ENCODE results near the gene WFDC9.
"Not testable (repeated sequence)": the region's sequence is repeated elsewhere in the genome, so short reads cannot be mapped to it uniquely, and the experiment has no call there.

Gene WFDC9

GRCh38 chr20:45631184-45631583 lies at the start of gene WFDC9:
TSS of gene WFDC9 (minus strand) at chr20:45631284. CDS start at chr20:45610181, 21,103 bp downstream.
- DNase-seq, result no peak

DNA sequence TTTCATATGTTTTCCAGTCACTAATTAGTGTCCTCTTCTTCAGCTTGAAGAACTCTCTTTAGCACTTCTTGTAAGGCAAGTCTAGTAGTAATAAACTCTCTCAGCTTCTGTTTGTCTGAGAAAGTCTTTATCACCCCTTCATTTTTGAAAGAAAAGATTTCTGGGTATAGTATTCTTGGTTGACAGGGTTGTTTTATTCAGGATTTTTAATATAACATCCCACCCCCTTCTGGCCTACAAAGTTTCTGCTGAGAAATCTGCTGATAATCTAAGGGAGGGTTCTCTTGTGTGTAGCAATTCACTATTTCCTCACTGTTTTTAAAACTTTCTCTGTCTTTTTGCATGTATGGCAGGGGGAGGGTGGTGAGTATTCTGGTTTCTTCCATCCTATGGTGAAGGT lies 48.6 kb upstream of the WFDC9 start:
- DNase-seq, result no peak

DNA sequence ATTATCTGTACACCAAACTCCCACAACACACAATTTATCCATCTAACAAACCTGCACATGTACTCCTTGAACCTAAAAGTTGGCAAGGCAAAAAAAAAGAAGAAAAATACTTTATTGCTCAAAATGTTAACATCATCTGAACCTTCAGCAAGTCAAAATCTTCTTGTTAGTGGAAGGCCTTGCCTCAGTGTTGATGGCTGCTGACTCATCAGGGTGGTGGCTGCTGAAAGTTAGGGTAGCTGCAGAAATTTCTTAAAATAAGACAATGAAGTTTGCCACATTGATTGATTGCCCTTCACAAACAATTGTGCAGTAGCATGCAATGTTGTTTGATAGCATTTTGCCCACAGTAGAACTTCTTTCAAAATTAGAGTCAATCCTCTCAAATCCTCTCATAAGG lies 41.7 kb upstream of the WFDC9 start:
- no peak for DNase-seq

DNA sequence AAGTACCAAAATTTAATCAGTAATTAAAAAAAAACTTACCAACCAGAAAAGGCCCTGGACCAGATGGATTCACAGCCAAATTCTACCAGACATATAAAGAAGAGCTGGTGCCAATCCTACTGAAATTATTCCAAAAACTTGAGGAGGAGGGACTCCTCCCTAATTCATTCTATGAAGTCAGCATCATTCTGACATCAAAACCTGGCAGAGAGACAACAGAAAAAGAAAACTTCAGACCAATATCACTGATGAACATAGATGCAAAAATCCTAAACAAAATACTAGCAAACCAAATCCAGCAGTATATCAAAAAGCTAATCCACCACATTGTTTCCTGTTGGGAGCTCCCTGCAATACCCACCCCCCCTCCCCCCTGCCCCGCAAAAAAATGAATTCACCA lies 39.1 kb upstream of the WFDC9 start, which contains the start of gene WFDC11:
Gene WFDC11, minus strand, starts transcription at position 101 of the 400 bp plus-strand sequence. CDS start 19,639 bp downstream, outside the sequence.
- no peak for DNase-seq

DNA sequence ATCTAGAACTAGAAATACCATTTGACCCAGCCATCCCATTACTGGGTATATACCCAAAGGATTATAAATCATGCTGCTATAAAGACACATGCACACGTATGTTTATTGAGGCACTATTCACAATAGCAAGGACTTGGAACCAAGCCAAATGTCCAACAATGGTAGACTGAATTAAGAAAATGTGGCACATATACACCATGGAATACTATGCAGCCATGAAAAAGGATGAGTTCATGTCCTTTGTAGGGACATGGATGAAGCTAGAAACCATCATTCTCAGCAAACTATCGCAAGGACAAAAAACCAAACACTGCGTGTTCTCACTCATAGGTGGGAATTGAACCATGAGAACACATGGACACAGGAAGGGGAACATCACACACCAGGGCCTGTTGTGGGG lies 26.0 kb upstream of the WFDC9 start:
- DNase-seq, result not testable (repeated sequence)

GRCh38 chr20:45651726-45652125 lies 20.6 kb upstream of the WFDC9 start:
- DNase-seq, result not testable (repeated sequence)

- DNase-seq, result no peak
Observed at GRCh38 chr20:45649312-45649863, 18.3 kb upstream of the WFDC9 start.

- no peak for DNase-seq
Observed at GRCh38 chr20:45647441-45648050, 16.5 kb upstream of the WFDC9 start.

DNA sequence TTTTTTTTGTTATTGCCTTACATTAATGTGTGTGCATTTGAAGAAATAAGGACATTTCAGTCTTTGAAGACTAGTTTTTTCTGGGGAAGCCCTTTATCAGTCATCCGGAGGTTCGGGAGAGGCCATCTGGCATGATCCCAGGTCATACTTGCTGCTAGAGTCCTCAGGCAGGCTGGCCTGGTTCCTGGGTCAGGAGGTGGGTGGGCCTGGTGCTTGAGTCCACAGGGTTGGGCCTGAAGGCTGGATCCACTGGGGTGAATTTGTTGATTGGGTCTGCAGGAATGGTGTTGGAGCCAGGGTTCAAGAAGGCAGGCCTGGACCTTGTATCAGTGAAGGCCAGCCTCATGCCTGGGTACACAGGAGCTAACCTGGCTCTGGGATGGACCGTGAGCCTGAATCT lies 15.8 kb upstream of the WFDC9 start:
- DNase-seq, result no peak

- DNase-seq, result not testable (repeated sequence)
Observed at GRCh38 chr20:45645869-45646268, 14.8 kb upstream of the WFDC9 start.

DNA sequence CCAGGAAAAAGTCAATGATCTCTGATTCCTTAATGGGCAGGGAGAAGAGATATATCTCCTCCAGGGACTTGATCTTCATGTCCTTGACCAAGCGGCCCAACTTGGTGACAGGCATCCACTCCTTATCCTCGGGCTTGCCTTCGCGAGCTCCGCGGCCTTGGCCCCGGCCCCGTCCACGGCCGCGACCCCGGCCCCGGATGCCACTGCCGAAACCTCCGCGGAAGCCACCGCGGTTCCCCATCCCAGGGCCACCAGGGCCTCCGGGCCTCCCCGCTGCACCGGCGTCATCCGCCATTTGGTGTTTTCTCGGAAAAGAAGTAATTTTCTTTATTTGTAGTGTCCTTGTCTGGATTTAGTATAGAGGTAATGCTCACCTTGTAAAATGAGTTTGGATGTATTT lies 10.0 kb upstream of the WFDC9 start:
- not testable (repeated sequence) for DNase-seq

DNA sequence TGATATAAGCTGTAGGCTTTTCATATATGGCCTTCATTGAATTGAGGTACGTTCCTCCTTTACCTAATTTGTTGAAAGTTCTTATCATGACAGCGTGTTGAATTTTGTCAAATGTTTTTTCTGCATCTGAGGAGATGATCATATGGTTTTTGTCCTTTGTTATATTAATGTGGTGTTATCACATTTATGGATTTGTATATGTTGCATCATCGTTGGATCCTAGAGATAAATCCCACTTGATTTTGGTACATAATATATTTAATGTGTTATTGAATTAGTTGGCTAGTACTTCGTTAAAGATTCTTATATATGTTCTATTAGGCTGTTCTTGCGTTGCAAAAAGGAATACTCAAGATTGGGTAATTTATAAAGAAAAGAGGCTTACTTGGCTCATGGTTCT lies 8.6 kb upstream of the WFDC9 start:
- DNase-seq, result no peak

- DNase-seq, result no peak
Observed at GRCh38 chr20:45636513-45636912, 5.4 kb upstream of the WFDC9 start.

- no peak for DNase-seq
Observed at GRCh38 chr20:45630371-45630770, 713 bp downstream of the WFDC9 start.

DNA sequence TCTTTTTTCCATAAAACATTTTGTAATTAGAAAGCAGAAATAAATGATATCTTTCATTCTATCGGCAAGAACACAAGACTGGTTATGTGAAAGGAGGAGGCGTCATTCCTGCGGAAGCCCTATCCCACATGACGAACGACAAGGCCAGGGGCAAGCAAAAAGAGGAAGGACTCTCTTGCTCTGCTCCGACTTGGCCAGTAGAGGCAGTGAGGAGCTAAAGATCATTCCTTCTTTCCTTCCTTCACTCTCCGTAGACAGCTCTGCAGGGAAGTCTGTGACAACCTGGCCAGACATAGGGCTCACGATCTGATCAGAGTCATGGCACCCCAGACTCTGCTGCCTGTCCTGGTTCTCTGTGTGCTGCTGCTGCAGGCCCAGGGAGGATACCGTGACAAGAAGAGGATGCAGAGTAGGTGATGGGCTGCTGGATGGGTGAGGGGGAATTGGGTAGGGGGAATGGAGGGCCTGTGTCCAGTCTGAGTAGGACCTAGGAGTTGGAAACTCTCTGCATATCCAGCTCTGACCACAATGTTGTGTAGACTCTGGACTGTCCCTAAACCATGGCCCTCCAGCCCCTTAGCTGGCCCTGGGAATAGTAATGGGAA lies 1.5 kb downstream of the WFDC9 start, which contains the start of gene WFDC10A:
Gene WFDC10A, plus strand, starts transcription at position 244 of the 605 bp plus-strand sequence. Its CDS starts 75 bp downstream, at position 319.
- DNase-seq, result peak; percentile 4 to 55

DNA sequence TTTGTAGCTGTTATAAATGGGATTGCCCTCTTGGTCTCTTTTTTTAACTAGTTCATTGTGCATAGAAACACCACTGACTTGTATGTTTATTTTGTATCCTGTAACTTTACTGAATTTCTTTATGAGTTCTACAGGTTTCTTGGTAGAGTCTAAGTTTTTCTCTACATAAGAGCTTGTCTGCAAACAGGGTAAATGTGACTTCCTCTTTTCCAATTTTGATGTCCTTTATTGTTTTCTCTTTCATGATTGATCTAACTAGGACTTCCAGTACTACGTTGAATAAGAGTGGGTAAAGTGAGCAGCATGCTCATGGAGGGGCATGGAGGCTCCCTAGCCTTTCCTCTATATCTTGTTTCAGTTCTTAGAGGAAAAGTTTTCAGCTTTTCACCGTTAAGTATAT lies 4.5 kb downstream of the WFDC9 start:
- no peak for DNase-seq

- DNase-seq, result no peak
Observed at GRCh38 chr20:45621593-45621992, 9.5 kb downstream of the WFDC9 start.

DNA sequence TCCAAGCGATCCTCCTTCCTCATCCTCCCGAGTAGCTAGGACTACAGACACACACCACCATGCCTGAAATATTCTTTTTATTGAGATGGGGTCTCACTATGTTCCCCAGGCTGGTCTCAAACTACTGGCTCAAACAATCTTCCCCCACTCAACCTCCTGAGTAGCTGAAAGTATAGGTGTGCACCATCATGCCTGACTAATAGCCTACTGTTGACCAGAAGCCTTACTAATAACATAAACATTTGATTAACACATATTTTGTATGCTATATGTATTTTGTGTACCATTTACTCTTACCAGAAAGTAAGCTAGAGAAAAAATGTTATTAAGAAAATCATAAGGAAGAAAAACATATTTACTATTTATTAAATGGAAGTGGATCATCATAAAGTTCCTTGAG lies 13.5 kb downstream of the WFDC9 start:
- no peak for DNase-seq

DNA sequence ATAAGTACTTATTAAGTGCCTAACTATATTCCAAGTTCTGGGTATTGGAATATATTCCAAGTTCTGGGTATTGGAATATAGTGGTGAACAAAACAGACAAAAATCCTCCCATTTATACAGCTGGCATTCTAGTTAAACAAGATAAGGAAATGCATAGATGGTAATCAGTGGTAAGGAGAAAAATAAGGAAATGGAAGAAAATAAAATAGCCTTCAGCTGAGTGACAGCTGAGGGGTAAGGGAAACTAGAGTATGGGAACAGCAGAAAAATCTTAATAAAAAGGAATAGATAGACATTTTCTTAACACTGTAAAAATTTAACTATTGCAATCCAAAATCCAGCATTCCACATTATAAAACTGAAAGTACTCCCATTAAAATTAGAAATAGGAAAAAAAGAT lies 18.8 kb downstream of the WFDC9 start:
- DNase-seq, result no peak

GRCh38 chr20:45611054-45611453 lies 20.0 kb downstream of the WFDC9 start:
- DNase-seq, result no peak

DNA sequence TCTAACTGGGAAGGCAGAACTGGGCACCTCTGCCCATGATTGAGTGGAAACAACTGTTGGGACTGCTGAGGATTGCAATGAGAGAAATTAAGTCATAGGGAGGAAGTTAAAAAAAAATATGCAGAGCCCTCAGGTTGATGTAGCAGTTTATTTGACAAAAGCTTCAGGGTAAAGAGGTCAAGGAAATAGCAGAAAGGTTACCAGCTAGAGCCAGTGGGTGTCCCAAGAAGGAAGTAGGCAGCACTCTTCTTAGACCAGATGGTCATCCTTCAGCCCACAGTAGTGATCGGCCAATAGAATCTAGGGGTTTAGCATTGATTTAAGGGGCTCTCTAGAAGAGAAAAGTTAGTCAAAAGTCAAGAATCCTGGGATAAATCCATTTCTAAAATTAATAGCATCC lies 23.3 kb downstream of the WFDC9 start:
- no peak for DNase-seq

DNA sequence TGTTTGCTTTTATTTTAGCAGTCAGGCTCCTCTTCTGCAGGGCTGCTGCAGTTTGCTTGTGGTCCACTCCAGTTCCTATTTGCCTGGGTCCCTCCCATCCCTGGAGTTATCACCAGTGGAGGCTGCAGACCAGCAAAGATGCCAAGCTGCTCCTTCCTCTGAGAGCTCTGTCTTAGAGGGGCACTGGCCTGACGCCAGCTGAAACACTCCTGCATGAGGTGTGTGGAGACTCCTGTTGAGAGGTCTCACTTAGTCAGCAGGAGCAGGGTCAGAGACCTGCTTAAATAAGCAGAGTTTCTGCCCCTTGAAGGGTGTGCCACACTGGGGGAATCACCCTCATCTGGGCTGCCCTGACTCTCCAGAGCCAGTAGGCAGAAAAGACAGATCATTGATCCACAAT lies 35.8 kb downstream of the WFDC9 start:
- no peak for DNase-seq

- DNase-seq, result no peak
Observed at GRCh38 chr20:45593498-45593897, 37.6 kb downstream of the WFDC9 start.

GRCh38 chr20:45592574-45593189 lies 38.4 kb downstream of the WFDC9 start:
- DNase-seq, result peak; percentile 20 to 71

Data from SW 1271 (cell line).